IMR-90 (cell line): ENCODE measurements around the gene CHST2. TPM values are rescaled to one million over a fixed set of nuclear protein-coding genes. Genes with fewer than 3 reads are reported as not detected.
A peak's percentile ranks its signal among the peaks of the same experiment; 100 is the strongest.

Experiments used
- ATAC-seq: fragments of 200-7000 bp; cut with Tn5 transposase; 2 replicates; pipeline ENCODE4 v1.9.1; 2020; ENCODE audit warnings: low read depth, mild to moderate bottlenecking, moderate library complexity
- BruUV-seq: library from RNA; stranded (reverse); fragments of 400-500 nt; replicated peaks from 2 replicates; lab custom pipeline; 2021; lab: Mats Ljungman, UMichigan
- CTCF ChIA-PET: fragments of 300-600 bp; formaldehyde crosslinking; extraction: SDS; loops from one replicate; lab custom pipeline; 2021; ENCODE audit warnings: antibody characterized with exemption; lab: Yijun Ruan, JAX
- POLR2A ChIA-PET: fragments of 300-600 bp; sonication (Branson Sonifier 250); formaldehyde crosslinking; loops from one replicate; lab custom pipeline; 2022; ENCODE audit warnings: antibody characterized with exemption; ENCODE audit not compliant: unreplicated experiment; lab: Charles Lee
- DNase-seq: peaks from one replicate; pipeline ENCODE4 v3.0.0; 2013
- H2AFZ ChIP-seq: replicated peaks from 2 replicates; pipeline ENCODE3; 2013; ENCODE audit warnings: low read length, mild to moderate bottlenecking; ENCODE audit not compliant: poor library complexity
- H2AK5ac ChIP-seq: 2 replicates; pipeline ENCODE4 v1.6.1; 2013; ENCODE audit warnings: low read depth, low read length, inconsistent platforms
- H2AK9ac ChIP-seq: replicated peaks from 2 replicates; pipeline ENCODE3; 2013; ENCODE audit warnings: mild to moderate bottlenecking, low read depth, low read length, moderate library complexity; ENCODE audit not compliant: poor library complexity
- H2BK120ac ChIP-seq: 2 replicates; pipeline ENCODE4 v1.6.1; 2013; ENCODE audit warnings: low read depth, low read length, inconsistent platforms
- H2BK15ac ChIP-seq: 3 replicates; pipeline ENCODE4 v1.6.1; 2013; ENCODE audit warnings: low read depth, low read length, inconsistent platforms
- H2BK20ac ChIP-seq: 2 replicates; pipeline ENCODE4 v1.6.1; 2013; ENCODE audit warnings: low read depth, mild to moderate bottlenecking, inconsistent platforms, low read length, moderate library complexity
- H2BK5ac ChIP-seq: 2 replicates; pipeline ENCODE4 v1.6.1; 2013; ENCODE audit warnings: mild to moderate bottlenecking, low read depth, low read length, inconsistent platforms; ENCODE audit not compliant: poor library complexity, severe bottlenecking
- H3K14ac ChIP-seq: replicated peaks from 2 replicates; pipeline ENCODE4 v1.6.1; 2013; ENCODE audit warnings: low read depth, low read length, inconsistent platforms
- H3K18ac ChIP-seq: 2 replicates; pipeline ENCODE4 v1.6.1; 2013; ENCODE audit warnings: low read depth, low read length, control low read depth
- H3K23ac ChIP-seq: 2 replicates; pipeline ENCODE4 v1.6.1; 2013; ENCODE audit warnings: low read depth, low read length, inconsistent platforms
- H3K27ac ChIP-seq: 2 replicates; pipeline ENCODE4 v1.5.1; 2013; ENCODE audit warnings: mild to moderate bottlenecking, control low read depth, low read length; ENCODE audit not compliant: insufficient read depth
- H3K27me3 ChIP-seq: 2 replicates; pipeline ENCODE4 v1.6.1; 2013; ENCODE audit warnings: low read length; ENCODE audit not compliant: control insufficient read depth, insufficient read depth
- H3K36me3 ChIP-seq: 2 replicates; pipeline ENCODE4 v1.6.1; 2013; ENCODE audit warnings: low read length, mixed read lengths; ENCODE audit not compliant: control insufficient read depth, insufficient read depth
- H3K4ac ChIP-seq: 2 replicates; pipeline ENCODE4 v1.6.1; 2013; ENCODE audit warnings: low read depth, low read length, inconsistent platforms
- H3K4me1 ChIP-seq: 2 replicates; pipeline ENCODE4 v1.6.1; 2013; ENCODE audit warnings: low read length, mixed read lengths; ENCODE audit not compliant: control insufficient read depth, insufficient read depth
- H3K4me2 ChIP-seq: 2 replicates; pipeline ENCODE4 v1.6.1; 2013; ENCODE audit warnings: low read depth, mild to moderate bottlenecking, control low read depth, low read length, moderate library complexity
- H3K4me3 ChIP-seq: 2 replicates; pipeline ENCODE4 v1.5.1; 2013; ENCODE audit warnings: low read depth, mild to moderate bottlenecking, control low read depth, low read length, moderate library complexity; ENCODE audit not compliant: insufficient read depth
- H3K56ac ChIP-seq: 2 replicates; pipeline ENCODE4 v1.6.1; 2013; ENCODE audit warnings: low read length, inconsistent platforms; ENCODE audit not compliant: insufficient read depth; ENCODE audit errors: extremely low read depth
- H3K79me1 ChIP-seq, 2 experiments: 2 replicates each; pipeline ENCODE4 v1.6.1; 2013; ENCODE audit warnings: low read length in 2 of 2, inconsistent platforms in 1 of 2, low read depth in 1 of 2
- H3K9ac ChIP-seq: 2 replicates; pipeline ENCODE4 v1.6.1; 2013; ENCODE audit warnings: low read depth, low read length, control low read depth
- H3K9me1 ChIP-seq: 2 replicates; pipeline ENCODE4 v1.6.1; 2013; ENCODE audit warnings: low read length, inconsistent platforms; ENCODE audit not compliant: insufficient read depth
- H3K9me3 ChIP-seq: 2 replicates; pipeline ENCODE4 v1.6.1; 2013; ENCODE audit warnings: low read length; ENCODE audit not compliant: control insufficient read depth, insufficient read depth
- H4K20me1 ChIP-seq: 2 replicates; pipeline ENCODE4 v1.6.1; 2013; ENCODE audit warnings: low read length, inconsistent platforms; ENCODE audit not compliant: insufficient read depth
- H4K5ac ChIP-seq: 2 replicates; pipeline ENCODE4 v1.6.1; 2013; ENCODE audit warnings: mild to moderate bottlenecking, low read depth, low read length, control low read depth
- H4K8ac ChIP-seq, 2 experiments: 2 replicates each; pipeline ENCODE4 v1.6.1; 2013; ENCODE audit warnings: low read depth in 2 of 2, low read length in 2 of 2, control low read depth in 1 of 2, inconsistent platforms in 1 of 2
- H4K91ac ChIP-seq: 2 replicates; pipeline ENCODE4 v1.6.1; 2013; ENCODE audit warnings: low read depth, low read length, inconsistent platforms; ENCODE audit not compliant: insufficient read depth
- BHLHE40 ChIP-seq: fragments of 150-350 bp; IDR thresholded peaks from 2 replicates; pipeline ENCODE4 v1.6.1; 2016; ENCODE audit warnings: mild to moderate bottlenecking, low read depth, low read length
- CHD1 ChIP-seq: IDR thresholded peaks from 2 replicates; pipeline ENCODE4 v1.6.1; 2012; ENCODE audit warnings: low read depth, low read length, improper control_type of control experiment
- CTCF ChIP-seq: conservative IDR thresholded peaks from 2 replicates; pipeline ENCODE4 v1.5.1; 2012; ENCODE audit warnings: mild to moderate bottlenecking, low read depth, low read length, improper control_type of control experiment
- ELK1 ChIP-seq: fragments of 150-350 bp; IDR thresholded peaks from 2 replicates; pipeline ENCODE4 v1.6.1; 2016; ENCODE audit warnings: low read depth, mild to moderate bottlenecking, low read length, moderate library complexity, borderline replicate concordance
- FOS ChIP-seq: fragments of 150-350 bp; IDR thresholded peaks from 2 replicates; pipeline ENCODE4 v1.6.1; 2016; ENCODE audit warnings: low read depth, low read length
- MAFK ChIP-seq: IDR thresholded peaks from 2 replicates; pipeline ENCODE4 v1.6.1; 2012; ENCODE audit warnings: low read depth, low read length, improper control_type of control experiment
- MAZ ChIP-seq: IDR thresholded peaks from 2 replicates; pipeline ENCODE4 v1.6.1; 2012; ENCODE audit warnings: low read depth, mild to moderate bottlenecking, low read length, improper control_type of control experiment, moderate library complexity, borderline replicate concordance
- MXI1 ChIP-seq: IDR thresholded peaks from 2 replicates; pipeline ENCODE4 v1.6.1; 2012; ENCODE audit warnings: low read depth, mild to moderate bottlenecking, low read length, moderate library complexity, borderline replicate concordance
- NFE2L2 ChIP-seq: fragments of 150-350 bp; IDR thresholded peaks from 2 replicates; pipeline ENCODE4 v1.6.1; 2016; ENCODE audit warnings: low read depth, mild to moderate bottlenecking, low read length
- POLR2A ChIP-seq: IDR thresholded peaks from 2 replicates; pipeline ENCODE4 v1.6.1; 2012; ENCODE audit warnings: mild to moderate bottlenecking, low read depth, low read length
- RCOR1 ChIP-seq: IDR thresholded peaks from 2 replicates; pipeline ENCODE4 v1.6.1; 2012; ENCODE audit warnings: mild to moderate bottlenecking, low read length, improper control_type of control experiment; ENCODE audit not compliant: insufficient replicate concordance
- RFX5 ChIP-seq: IDR thresholded peaks from 2 replicates; pipeline ENCODE4 v1.8.0; 2012; ENCODE audit warnings: low read depth, mild to moderate bottlenecking, low read length, moderate library complexity
- SMC3 ChIP-seq: fragments of 150-350 bp; IDR thresholded peaks from 2 replicates; pipeline ENCODE4 v1.6.1; 2016; ENCODE audit warnings: low read depth, mild to moderate bottlenecking, antibody characterized with exemption, low read length, moderate library complexity
- USF2 ChIP-seq: fragments of 150-350 bp; IDR thresholded peaks from 2 replicates; pipeline ENCODE4 v1.6.1; 2017; ENCODE audit warnings: mild to moderate bottlenecking, antibody characterized with exemption, low read length, low read depth
- WGBS, 2 experiments: methylation state at CpG; one replicate each; pipeline versions ENCODE4 v1.1.5 to v1.1.7; 2013; ENCODE audit warnings: missing lambda C conversion rate in 2 of 2; ENCODE audit not compliant: insufficient read length in 1 of 2; ENCODE audit errors: extremely low coverage in 2 of 2; 5-methylcytosine and 5-hydroxymethylcytosine counted together
- dilution Hi-C: fragments of 300-500 bp; cut with HindIII; formaldehyde crosslinking; loops from one replicate; pipeline ENCODE4 v1.14.3; 2018; ENCODE audit warnings: low sequenced_read_pairs; ENCODE audit not compliant: unreplicated experiment
- in situ Hi-C: fragments of 300-500 bp; cut with MboI; formaldehyde crosslinking; loops from 3 replicates; pipeline ENCODE4 v1.14.3; 2019; ENCODE audit warnings: low sequenced_read_pairs, inconsistent platforms, mixed read lengths
- intact Hi-C: fragments of 100-400 bp; cut with micrococcal nuclease; formaldehyde crosslinking; loops from 2 replicates; pipeline ENCODE4 v1.10.0; 2022
- polyA plus RNA-seq, 3 experiments: library from polyadenylated mRNA; depleted of rRNA; stranded (reverse); fragments of >200 nt; gene quantifications; 2 replicates each; pipeline ENCODE4 v1.2.3, GENCODE V29; 2012; ENCODE audit warnings: low replicate concordance in 1 of 3
- total RNA-seq: library from RNA; depleted of rRNA; stranded (reverse); fragments of >200 nt; gene quantifications from 2 replicates; pipeline ENCODE4 v1.2.3, GENCODE V29; 2012

The CHST2 gene
- total and polyA plus RNA-seq, 2 of the 4 experiments (the other 2 are of a cell fraction) = 0.90 to 1.4 TPM

GRCh38 chr3:143172062-143172794, 52.7 kb downstream of the CHST2 start:
- H3K4ac ChIP-seq = no peak overlapping the region
- no peaks in the 10 kb centered on the region for H3K36me3 ChIP-seq
- no peak overlapping the region for H3K9ac ChIP-seq
- ChIA-PET POLR2A (no interaction called here), CTCF (interaction anchor here (0.5 kb wide), 1 partner anchor 11 kb away, joined by 3 read pairs; no protein-coding TSS in a partner anchor)
- peak overlapping the region; percentile 20 for H2AK5ac ChIP-seq
- H3K9me3 ChIP-seq = no peaks in the 10 kb centered on the region
- no peak overlapping the region for H3K14ac ChIP-seq
- intact Hi-C loops = no loop called here
- H4K8ac ChIP-seq = peak overlapping the region in 1 of 2 experiments; percentile 42; a peak in 1 of 4 replicates
- dilution Hi-C loops = no loop called here
- peak overlapping the region; percentile 44; the same call in 1 of the 2 replicates for H2BK120ac ChIP-seq
- H2BK5ac ChIP-seq = peak overlapping the region; percentile 20
- peak overlapping the region; percentile 68; the same call in 1 of the 2 replicates for H3K18ac ChIP-seq
- no peak overlapping the region for H2AFZ ChIP-seq
- no peak overlapping the region for H2AK9ac ChIP-seq
- peak overlapping the region; percentile 48; the same call in 1 of the 2 replicates for H4K5ac ChIP-seq
- H4K20me1 ChIP-seq = no peaks in the 10 kb centered on the region
- 41% methylated on average over 3 of the region's 5 CpGs; no CpG with 5 or more reads in 1 of the 2 experiments for WGBS, 2 experiments
- DNase-seq (no peak), ATAC-seq (no peak)
- no peaks in the 10 kb centered on the region for H3K27me3 ChIP-seq
- peak overlapping the region; percentile 20; the same call in 1 of the 3 replicates for H2BK15ac ChIP-seq
- no peak overlapping the region for H3K23ac ChIP-seq
- in situ Hi-C loops = no loop called here
- no peak overlapping the region for H3K56ac ChIP-seq
- no peaks in the 10 kb centered on the region for H3K79me1 ChIP-seq
- peak overlapping the region; percentile 71 for H3K27ac ChIP-seq
- H3K4me3 ChIP-seq = no peak overlapping the region
- BruUV-seq = no TSS peak
- H2BK20ac ChIP-seq = peak overlapping the region; percentile 57; the same call in 1 of the 2 replicates
- H3K9me1 ChIP-seq = peaks cover 15% of the 10 kb centered on the region
- no peak overlapping the region; the same call in 1 of the 2 replicates for H3K4me2 ChIP-seq
- peaks cover 23% of the 10 kb centered on the region for H3K4me1 ChIP-seq
- no peak overlapping the region; the same call in 1 of the 2 replicates for H4K91ac ChIP-seq
- no peak for TF ChIP-seq USF2
- no peak for TF ChIP-seq RCOR1
- TF ChIP-seq RFX5 = no peak
- no peak for TF ChIP-seq MXI1
- TF ChIP-seq SMC3 = no peak
- TF ChIP-seq POLR2A = no peak
- no peak for TF ChIP-seq NFE2L2
- no peak for TF ChIP-seq CHD1
- TF ChIP-seq MAFK = no peak
- no peak for TF ChIP-seq FOS
- no peak for TF ChIP-seq ELK1
- no peak for TF ChIP-seq CTCF
- no peak for TF ChIP-seq BHLHE40
- no peak for TF ChIP-seq MAZ
